ENCODE results near the gene USF1.

Gene USF1

GRCh38 chr1:161084597-161084988 lies 38.8 kb upstream of the USF1 start:
- no peak for DNase-seq (ENCODE audit: low read depth, low spot score)
- no peak overlapping the region for H3K4me3 ChIP-seq (ENCODE audit: low read depth, low read length)
- in situ Hi-C loops (cut with HindIII; ENCODE audit: low sequenced_read_pairs), result no loop called here
- TF ChIP-seq, protein P1, sequence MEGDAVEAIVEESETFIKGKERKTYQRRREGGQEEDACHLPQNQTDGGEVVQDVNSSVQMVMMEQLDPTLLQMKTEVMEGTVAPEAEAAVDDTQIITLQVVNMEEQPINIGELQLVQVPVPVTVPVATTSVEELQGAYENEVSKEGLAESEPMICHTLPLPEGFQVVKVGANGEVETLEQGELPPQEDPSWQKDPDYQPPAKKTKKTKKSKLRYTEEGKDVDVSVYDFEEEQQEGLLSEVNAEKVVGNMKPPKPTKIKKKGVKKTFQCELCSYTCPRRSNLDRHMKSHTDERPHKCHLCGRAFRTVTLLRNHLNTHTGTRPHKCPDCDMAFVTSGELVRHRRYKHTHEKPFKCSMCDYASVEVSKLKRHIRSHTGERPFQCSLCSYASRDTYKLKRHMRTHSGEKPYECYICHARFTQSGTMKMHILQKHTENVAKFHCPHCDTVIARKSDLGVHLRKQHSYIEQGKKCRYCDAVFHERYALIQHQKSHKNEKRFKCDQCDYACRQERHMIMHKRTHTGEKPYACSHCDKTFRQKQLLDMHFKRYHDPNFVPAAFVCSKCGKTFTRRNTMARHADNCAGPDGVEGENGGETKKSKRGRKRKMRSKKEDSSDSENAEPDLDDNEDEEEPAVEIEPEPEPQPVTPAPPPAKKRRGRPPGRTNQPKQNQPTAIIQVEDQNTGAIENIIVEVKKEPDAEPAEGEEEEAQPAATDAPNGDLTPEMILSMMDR (IDR thresholded peaks at IDR 0.05; ENCODE audit: low read depth, low read length), result no peak

- in situ Hi-C loops (cut with HindIII; ENCODE audit: low sequenced_read_pairs), result no loop called here
- TF ChIP-seq, protein P1 (IDR thresholded peaks at IDR 0.05; ENCODE audit: low read depth, low read length), result no peak
- H3K4me3 ChIP-seq (ENCODE audit: low read depth, low read length), result no peak overlapping the region
- DNase-seq (ENCODE audit: low read depth, low spot score), result peak; percentile 37
Measured at GRCh38 chr1:161083748-161084596, 38.2 kb upstream of the USF1 start.

- no peak overlapping the region for H3K4me3 ChIP-seq (ENCODE audit: low read depth, low read length)
- TF ChIP-seq, protein P1 (IDR thresholded peaks at IDR 0.05; ENCODE audit: low read depth, low read length), result no peak
- DNase-seq (ENCODE audit: low read depth, low spot score), result peak; percentile 93
- in situ Hi-C loops (cut with HindIII; ENCODE audit: low sequenced_read_pairs), result no loop called here
Measured at GRCh38 chr1:161082996-161083747, 37.4 kb upstream of the USF1 start.

DNA sequence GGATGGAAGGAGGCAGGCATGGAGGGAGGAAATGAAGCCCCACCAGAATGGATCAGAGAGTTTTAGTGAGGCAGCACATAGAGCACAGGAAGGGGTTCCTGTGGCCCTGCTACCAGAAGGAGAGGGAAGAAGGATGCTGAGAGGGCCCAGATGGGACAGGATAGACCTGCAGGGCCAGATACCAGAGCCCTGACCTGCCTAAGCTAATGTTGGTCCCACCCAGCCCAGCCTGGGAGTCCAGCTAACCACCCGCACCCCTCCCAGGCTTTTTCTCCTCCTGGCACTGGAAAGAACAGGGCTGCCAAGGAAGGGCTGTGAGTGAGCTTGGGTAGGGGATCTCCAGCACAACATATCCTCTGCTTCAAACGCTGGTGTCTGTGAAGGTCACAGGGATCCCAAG lies 36.7 kb upstream of the USF1 start:
- TF ChIP-seq, protein P1 (IDR thresholded peaks at IDR 0.05; ENCODE audit: low read depth, low read length), result no peak
- in situ Hi-C loops (cut with HindIII; ENCODE audit: low sequenced_read_pairs), result no loop called here
- no peak overlapping the region for H3K4me3 ChIP-seq (ENCODE audit: low read depth, low read length)
- no peak for DNase-seq (ENCODE audit: low read depth, low spot score)

GRCh38 chr1:161081519-161081918 lies 35.7 kb upstream of the USF1 start:
- in situ Hi-C loops (cut with HindIII; ENCODE audit: low sequenced_read_pairs), result no loop called here
- TF ChIP-seq, protein P1 (IDR thresholded peaks at IDR 0.05; ENCODE audit: low read depth, low read length), result no peak
- H3K4me3 ChIP-seq (ENCODE audit: low read depth, low read length), result no peak overlapping the region
- DNase-seq (ENCODE audit: low read depth, low spot score), result no peak

- DNase-seq (ENCODE audit: low read depth, low spot score), result no peak
- no peak overlapping the region for H3K4me3 ChIP-seq (ENCODE audit: low read depth, low read length)
- TF ChIP-seq, protein P1 (IDR thresholded peaks at IDR 0.05; ENCODE audit: low read depth, low read length), result no peak
- in situ Hi-C loops (cut with HindIII; ENCODE audit: low sequenced_read_pairs), result no loop called here
Measured at GRCh38 chr1:161080441-161081405, 34.9 kb upstream of the USF1 start.

Measured in astrocyte of the spinal cord (primary cell).